HCT116 (cell line): ENCODE data around the gene TNFSF10. TPM values are rescaled to one million over a fixed set of nuclear protein-coding genes. Genes with fewer than 3 reads are reported as not detected.

ENCODE experiments used
- ATAC-seq: fragments of 200-7000 bp; cut with Tn5 transposase; 2 replicates; pipeline ENCODE4 v1.9.1; 2020; ENCODE audit warnings: mild to moderate bottlenecking, moderate library complexity
- BruUV-seq: library from RNA; stranded (reverse); fragments of 400-500 nt; replicated peaks from 2 replicates; lab custom pipeline; 2021; lab: Mats Ljungman, UMichigan
- CTCF ChIA-PET: fragments of 300-600 bp; sonication (Branson Sonifier 250); formaldehyde crosslinking; loops from one replicate; lab custom pipeline; 2021; ENCODE audit warnings: antibody characterized with exemption; lab: Charles Lee
- POLR2A ChIA-PET: fragments of 300-600, 350-600 bp; sonication (Branson Sonifier 250); formaldehyde crosslinking; loops from one replicate; lab custom pipeline; 2021; ENCODE audit warnings: antibody characterized with exemption; lab: Charles Lee
- RAD21 ChIA-PET, 2 experiments: fragments of 300-600 bp; sonication (Branson Sonifier 250); formaldehyde crosslinking; loops; one replicate each; lab custom pipeline; 2023; ENCODE audit warnings: low total read pairs in 2 of 2; ENCODE audit not compliant: uncharacterized antibody in 2 of 2, unreplicated experiment in 2 of 2, low non-redundant PET in 1 of 2; lab: Charles Lee
- DNase-seq: peaks from one replicate; pipeline ENCODE4 v3.0.0-alpha.2; 2010; ENCODE audit warnings: low read depth, low spot score
- H2AFZ ChIP-seq: fragments of 200-600 bp; shearing (Covaris generic), sonication (generic); 2 replicates; pipeline ENCODE4 v1.6.1; 2017; ENCODE audit warnings: low read depth, mixed run types, mixed read lengths, antibody characterized with exemption, low read length; ENCODE audit not compliant: poor library complexity, severe bottlenecking
- H3K27ac ChIP-seq: 2 replicates; pipeline ENCODE4 v1.5.1; 2012; ENCODE audit warnings: low read depth, low read length
- H3K27me3 ChIP-seq: fragments of 200-600 bp; sonication (generic); 2 replicates; pipeline ENCODE4 v1.6.1; 2016; ENCODE audit warnings: mixed run types, low read length, mixed read lengths; ENCODE audit not compliant: insufficient read depth
- H3K36me3 ChIP-seq, 2 experiments: fragments of 200-500 bp in 1 of 2; fragments of 200-600 bp in 1 of 2; sonication (Bioruptor generic) in 1 of 2; sonication (generic) in 1 of 2; 2 replicates each; pipeline versions ENCODE4 v1.5.1 to v1.6.1; 2014 to 2016; ENCODE audit warnings: low read length in 2 of 2, inconsistent platforms in 1 of 2, mixed read lengths in 1 of 2, mixed run types in 1 of 2; ENCODE audit not compliant: insufficient read depth in 2 of 2, control insufficient read depth in 1 of 2
- H3K4me1 ChIP-seq, 2 experiments: fragments of 200-600 bp in 1 of 2; sonication (generic) in 1 of 2; 2 replicates each; pipeline versions ENCODE4 v1.5.1 to v1.6.1; 2012 to 2017; ENCODE audit warnings: low read length in 2 of 2, inconsistent platforms in 1 of 2, mild to moderate bottlenecking in 1 of 2, mixed read lengths in 1 of 2, mixed run types in 1 of 2, moderate library complexity in 1 of 2; ENCODE audit not compliant: insufficient read depth in 2 of 2, control insufficient read depth in 1 of 2
- H3K4me2 ChIP-seq: fragments of 200-600 bp; sonication (generic); 2 replicates; pipeline ENCODE4 v1.6.1; 2017; ENCODE audit warnings: mixed run types, low read length, mixed read lengths
- H3K4me3 ChIP-seq, 2 experiments: fragments of 200-600 bp in 1 of 2; sonication (generic) in 1 of 2; replicated peaks in 1 of 2; 2 replicates each; pipeline ENCODE4 v1.5.1; 2011 to 2016; ENCODE audit warnings: low read length in 2 of 2, control low read depth in 1 of 2, low read depth in 1 of 2, mild to moderate bottlenecking in 1 of 2, mixed read lengths in 1 of 2, mixed run types in 1 of 2
- H3K79me2 ChIP-seq: fragments of 200-600 bp; sonication (generic); 2 replicates; pipeline ENCODE4 v1.6.1; 2017; ENCODE audit warnings: mild to moderate bottlenecking, mixed run types, low read length, moderate library complexity, mixed read lengths; ENCODE audit not compliant: insufficient read depth
- H3K9ac ChIP-seq: fragments of 200-600 bp; sonication (generic); 2 replicates; pipeline ENCODE4 v1.6.1; 2016; ENCODE audit warnings: low read length, mixed read lengths
- H3K9me2 ChIP-seq: fragments of 200-600 bp; sonication (generic), shearing (Covaris generic); 2 replicates; pipeline ENCODE4 v1.6.1; 2017; ENCODE audit warnings: mixed run types, mild to moderate bottlenecking, moderate library complexity; ENCODE audit not compliant: insufficient read depth
- H3K9me3 ChIP-seq, 2 experiments: fragments of 200-500 bp in 1 of 2; fragments of 200-600 bp in 1 of 2; sonication (Bioruptor generic) in 1 of 2; sonication (generic) in 1 of 2; 2 replicates each; pipeline ENCODE4 v1.6.1; 2014 to 2017; ENCODE audit warnings: low read length in 2 of 2, mixed read lengths in 2 of 2, inconsistent platforms in 1 of 2, low read depth in 1 of 2, mild to moderate bottlenecking in 1 of 2, mixed run types in 1 of 2, moderate library complexity in 1 of 2; ENCODE audit not compliant: control insufficient read depth in 1 of 2, insufficient read depth in 1 of 2
- H4K20me1 ChIP-seq: fragments of 200-600 bp; sonication (generic), shearing (Covaris generic); 2 replicates; pipeline ENCODE4 v1.6.1; 2017; ENCODE audit warnings: mixed run types, mild to moderate bottlenecking, moderate library complexity; ENCODE audit not compliant: insufficient read depth
- JUND ChIP-seq: IDR thresholded peaks from 2 replicates; pipeline ENCODE4 v1.6.1; 2012
- POLR2AphosphoS5 ChIP-seq: IDR thresholded peaks from 2 replicates; pipeline ENCODE4 v1.6.1; 2011; ENCODE audit warnings: mild to moderate bottlenecking, low read depth, low read length, moderate library complexity
- SIN3A ChIP-seq: IDR thresholded peaks from 2 replicates; pipeline ENCODE4 v1.6.1; 2012; ENCODE audit warnings: low read depth
- YY1 ChIP-seq: IDR thresholded peaks from 2 replicates; pipeline ENCODE4 v1.6.1; 2011; ENCODE audit warnings: low read length, low read depth, moderate library complexity, mild to moderate bottlenecking; ENCODE audit not compliant: insufficient replicate concordance; ENCODE audit errors: extremely low read depth
- ZFX ChIP-seq: fragments of 450-650 bp; IDR thresholded peaks from 2 replicates; pipeline ENCODE4 v1.6.1; 2017
- ZNF274 ChIP-seq: fragments of 200-500 bp; sonication (Bioruptor generic); IDR thresholded peaks from 2 replicates; pipeline ENCODE4 v1.6.1; 2014; ENCODE audit warnings: mild to moderate bottlenecking, low read depth, low read length, inconsistent platforms
- intact Hi-C: fragments of 100-400 bp; cut with micrococcal nuclease; formaldehyde crosslinking; loops from 2 replicates; pipeline ENCODE4 v1.10.0; 2022
- total RNA-seq: library from RNA; stranded (reverse); gene quantifications from one replicate; pipeline ENCODE4 v1.2.1, GENCODE V29; 2021; ENCODE audit not compliant: unreplicated experiment
- TF ChIP-seq, protein P1 (sequence below): IDR thresholded peaks from 2 replicates; pipeline ENCODE4 v1.6.1; 2012; ENCODE audit warnings: low read depth
- TF ChIP-seq, protein P2 (sequence below): IDR thresholded peaks from 2 replicates; pipeline ENCODE4 v1.6.1; 2012

The TNFSF10 gene
- total RNA-seq, 1 experiment from 2014 or later, result 0.20 TPM

GRCh38 chr3:172542999-172543398 is 19.8 kb upstream of the TNFSF10 start:
- DNase-seq (no peak), ATAC-seq (no peak)
- CTCF ChIA-PET, result no interaction called here
- POLR2A ChIA-PET, result no interaction called here
- H3K4me3 ChIP-seq, result no peak overlapping the region
- H3K9me2 ChIP-seq, result no peaks in the 10 kb centered on the region
- no peaks in the 10 kb centered on the region for H4K20me1 ChIP-seq
- H3K79me2 ChIP-seq, result no peaks in the 10 kb centered on the region
- no peaks in the 10 kb centered on the region for H3K9me3 ChIP-seq
- no peak overlapping the region for H3K9ac ChIP-seq
- TF ChIP-seq JUND (no peak), SIN3A (no peak), ZNF274 (no peak), POLR2AphosphoS5 (no peak), YY1 (no peak), ZFX (no peak)
- TF ChIP-seq, protein P1, sequence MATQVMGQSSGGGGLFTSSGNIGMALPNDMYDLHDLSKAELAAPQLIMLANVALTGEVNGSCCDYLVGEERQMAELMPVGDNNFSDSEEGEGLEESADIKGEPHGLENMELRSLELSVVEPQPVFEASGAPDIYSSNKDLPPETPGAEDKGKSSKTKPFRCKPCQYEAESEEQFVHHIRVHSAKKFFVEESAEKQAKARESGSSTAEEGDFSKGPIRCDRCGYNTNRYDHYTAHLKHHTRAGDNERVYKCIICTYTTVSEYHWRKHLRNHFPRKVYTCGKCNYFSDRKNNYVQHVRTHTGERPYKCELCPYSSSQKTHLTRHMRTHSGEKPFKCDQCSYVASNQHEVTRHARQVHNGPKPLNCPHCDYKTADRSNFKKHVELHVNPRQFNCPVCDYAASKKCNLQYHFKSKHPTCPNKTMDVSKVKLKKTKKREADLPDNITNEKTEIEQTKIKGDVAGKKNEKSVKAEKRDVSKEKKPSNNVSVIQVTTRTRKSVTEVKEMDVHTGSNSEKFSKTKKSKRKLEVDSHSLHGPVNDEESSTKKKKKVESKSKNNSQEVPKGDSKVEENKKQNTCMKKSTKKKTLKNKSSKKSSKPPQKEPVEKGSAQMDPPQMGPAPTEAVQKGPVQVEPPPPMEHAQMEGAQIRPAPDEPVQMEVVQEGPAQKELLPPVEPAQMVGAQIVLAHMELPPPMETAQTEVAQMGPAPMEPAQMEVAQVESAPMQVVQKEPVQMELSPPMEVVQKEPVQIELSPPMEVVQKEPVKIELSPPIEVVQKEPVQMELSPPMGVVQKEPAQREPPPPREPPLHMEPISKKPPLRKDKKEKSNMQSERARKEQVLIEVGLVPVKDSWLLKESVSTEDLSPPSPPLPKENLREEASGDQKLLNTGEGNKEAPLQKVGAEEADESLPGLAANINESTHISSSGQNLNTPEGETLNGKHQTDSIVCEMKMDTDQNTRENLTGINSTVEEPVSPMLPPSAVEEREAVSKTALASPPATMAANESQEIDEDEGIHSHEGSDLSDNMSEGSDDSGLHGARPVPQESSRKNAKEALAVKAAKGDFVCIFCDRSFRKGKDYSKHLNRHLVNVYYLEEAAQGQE, result no peak
- TF ChIP-seq, protein P2, sequence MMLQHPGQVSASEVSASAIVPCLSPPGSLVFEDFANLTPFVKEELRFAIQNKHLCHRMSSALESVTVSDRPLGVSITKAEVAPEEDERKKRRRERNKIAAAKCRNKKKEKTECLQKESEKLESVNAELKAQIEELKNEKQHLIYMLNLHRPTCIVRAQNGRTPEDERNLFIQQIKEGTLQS, result no peak
- RAD21 ChIA-PET, result no interaction called here
- H3K4me2 ChIP-seq, result no peak overlapping the region
- no peaks in the 10 kb centered on the region for H3K27me3 ChIP-seq
- H3K4me1 ChIP-seq, result peaks cover 29% of the 10 kb centered on the region in 2 experiments
- no peak overlapping the region for H2AFZ ChIP-seq
- no TSS peak for BruUV-seq
- no peak overlapping the region for H3K27ac ChIP-seq
- no peaks in the 10 kb centered on the region for H3K36me3 ChIP-seq
- intact Hi-C loops, result no loop called here
